Left lobe of liver (tissue), 2 donors: ENCODE results near the gene SPPL2B. TPM values are rescaled to one million over a fixed set of nuclear protein-coding genes. Genes with fewer than 3 reads are reported as not detected.
A peak's percentile ranks its signal among the peaks of the same experiment; 100 is the strongest.
"Not testable (repeated sequence)": the region's sequence is repeated elsewhere in the genome, so short reads cannot be mapped to it uniquely, and the experiment has no call there.

Experiments used
- ATAC-seq: fragments of 200-7000 bp; cut with Tn5 transposase; one replicate; pipeline ENCODE4 v1.9.1; 2020; ENCODE audit warnings: mild to moderate bottlenecking, moderate library complexity
- DNase-seq: peaks from one replicate; pipeline ENCODE4 v3.0.0-alpha.2; 2020; ENCODE audit warnings: low spot score
- total RNA-seq: library from RNA; stranded (reverse); gene quantifications from one replicate; pipeline ENCODE4 v1.2.1, GENCODE V29; 2021
- donor health status: DM: no; HTN: no; CAD: no; lungs with moderate emphysema.
- donor health status: DM: no; HTN: yes; CAD: no.

The SPPL2B gene
- total RNA-seq, 1 donor from 2014 or later: 45.0 TPM

DNA sequence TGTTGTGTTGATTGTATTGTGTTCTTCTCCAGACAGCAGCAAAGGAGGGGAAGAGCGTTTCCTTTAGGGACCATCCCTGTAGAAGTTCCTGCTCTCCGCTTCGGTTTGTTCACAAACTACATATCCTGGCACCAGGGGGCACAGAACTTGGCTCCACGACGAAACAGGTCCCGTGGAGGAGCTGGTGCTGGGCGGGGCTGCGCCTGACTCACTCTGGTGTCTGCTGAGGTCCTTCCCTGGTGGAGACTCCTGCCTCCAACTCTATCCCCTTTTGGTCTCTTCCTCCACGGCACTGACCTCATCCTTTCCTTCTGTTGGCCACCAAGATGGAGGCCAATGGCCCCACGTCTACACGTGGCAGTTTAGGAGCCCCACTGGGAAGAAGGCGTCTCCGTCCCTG is 46.3 kb downstream of the SPPL2B start:
- ATAC-seq (no peak), DNase-seq (no peak)

DNA sequence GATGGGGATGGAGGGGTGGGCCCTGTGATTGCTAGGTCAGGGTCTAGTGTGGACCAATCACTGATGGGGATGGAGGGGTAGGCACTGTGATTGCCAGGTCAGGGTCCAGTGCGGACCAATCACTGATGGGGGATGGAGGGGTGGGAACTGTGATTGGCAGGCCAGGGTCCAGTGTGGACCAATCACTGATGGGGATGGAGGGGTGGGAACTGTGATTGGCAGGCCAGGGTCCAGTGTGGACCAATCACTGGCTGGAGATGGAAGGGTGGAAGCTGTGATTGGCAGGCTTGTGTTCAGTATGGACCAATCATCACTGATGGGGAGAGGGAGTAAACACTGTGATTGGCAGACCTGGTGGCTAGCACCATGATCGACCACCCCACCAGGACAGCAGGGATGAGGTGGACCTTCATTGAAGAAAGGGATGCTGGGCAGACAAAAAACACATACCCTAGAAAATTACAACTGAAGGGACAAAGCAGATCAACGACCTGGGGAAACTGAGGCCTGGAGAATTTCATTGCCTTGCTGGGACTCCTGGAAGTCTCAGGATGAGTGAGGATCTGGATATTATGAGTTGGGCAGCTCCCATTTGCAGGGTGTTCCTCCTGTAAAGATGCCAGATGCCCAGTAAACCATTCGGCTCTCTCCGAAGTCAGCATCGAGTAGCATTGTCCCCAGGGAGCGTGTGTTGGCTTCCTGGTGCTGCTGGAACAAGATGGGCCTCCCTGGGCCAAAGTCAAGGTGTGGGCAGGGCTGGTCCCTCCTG is 47.1 kb downstream of the SPPL2B start:
- ATAC-seq: no peak
- DNase-seq: no peak

GRCh38 chr19:2376784-2377519 is 48.5 kb downstream of the SPPL2B start:
- DNase-seq (no peak), ATAC-seq (no peak)

DNA sequence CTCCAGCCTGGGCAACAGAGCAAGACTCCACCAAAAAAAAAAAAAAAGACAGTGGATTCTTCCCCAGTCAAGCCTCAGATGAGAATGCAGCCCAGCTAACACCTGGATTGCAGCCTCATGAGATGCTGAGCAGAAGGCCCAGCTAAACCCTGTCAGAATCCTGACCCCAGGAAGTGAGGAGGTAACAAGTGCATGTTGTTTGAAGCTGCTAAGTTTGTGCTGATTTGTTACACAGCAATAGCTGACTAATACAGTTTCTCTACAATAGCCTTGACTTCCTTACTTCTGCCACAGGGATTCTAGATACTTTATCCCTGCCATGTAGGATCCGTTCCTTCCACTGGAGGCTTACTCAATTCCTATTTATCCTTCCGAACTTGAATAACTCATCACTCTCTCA is 52.1 kb downstream of the SPPL2B start:
- ATAC-seq: no peak
- no peak for DNase-seq

DNA sequence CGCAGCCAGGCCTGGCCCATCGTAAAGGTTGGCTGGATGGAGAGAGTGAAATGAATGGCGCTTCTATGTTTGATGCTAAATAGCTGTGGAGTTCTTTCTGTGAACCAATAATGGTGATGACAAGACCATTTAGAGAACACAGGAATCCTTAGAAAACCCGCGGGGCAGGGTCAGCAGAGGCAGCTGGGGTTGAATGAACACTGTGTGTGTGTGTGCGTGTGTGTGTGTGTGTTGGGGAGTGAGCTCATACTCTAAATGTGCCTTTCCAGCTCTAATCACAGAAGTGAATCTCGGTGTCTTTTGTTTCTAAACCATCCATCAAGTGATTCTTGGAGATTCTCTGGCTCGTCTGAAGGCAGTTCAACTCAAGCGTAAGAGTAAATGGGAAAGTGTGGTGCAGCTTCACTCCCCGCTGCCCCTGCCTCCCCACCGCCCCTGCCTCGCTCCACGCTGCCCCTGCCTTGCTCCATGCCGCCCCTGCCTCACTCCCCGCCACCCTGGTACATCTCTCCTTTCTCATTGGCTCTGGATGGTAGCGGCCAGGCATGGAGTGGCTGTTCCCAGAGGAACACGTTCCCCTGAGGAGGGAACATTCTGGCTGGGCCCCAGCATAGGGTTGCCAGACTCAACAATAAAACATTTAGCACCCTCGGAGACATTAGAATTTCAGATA is 52.8 kb downstream of the SPPL2B start:
- no peak for ATAC-seq
- no peak for DNase-seq

- DNase-seq (no peak), ATAC-seq (no peak)
Measured at GRCh38 chr19:2382530-2383222, 54.2 kb downstream of the SPPL2B start.

- peak; percentile 59 for DNase-seq
Measured at GRCh38 chr19:2385053-2385721, 56.7 kb downstream of the SPPL2B start.

GRCh38 chr19:2387367-2388288 is 59.1 kb downstream of the SPPL2B start:
- no peak for DNase-seq
- ATAC-seq: no peak

More at GRCh38 chr19:2385053-2385721, 56.7 kb downstream of the SPPL2B start:
- peak; percentile 96 for ATAC-seq

- DNase-seq (no peak), ATAC-seq (no peak)
Measured at GRCh38 chr19:2389594-2389993, 61.1 kb downstream of the SPPL2B start.

DNA sequence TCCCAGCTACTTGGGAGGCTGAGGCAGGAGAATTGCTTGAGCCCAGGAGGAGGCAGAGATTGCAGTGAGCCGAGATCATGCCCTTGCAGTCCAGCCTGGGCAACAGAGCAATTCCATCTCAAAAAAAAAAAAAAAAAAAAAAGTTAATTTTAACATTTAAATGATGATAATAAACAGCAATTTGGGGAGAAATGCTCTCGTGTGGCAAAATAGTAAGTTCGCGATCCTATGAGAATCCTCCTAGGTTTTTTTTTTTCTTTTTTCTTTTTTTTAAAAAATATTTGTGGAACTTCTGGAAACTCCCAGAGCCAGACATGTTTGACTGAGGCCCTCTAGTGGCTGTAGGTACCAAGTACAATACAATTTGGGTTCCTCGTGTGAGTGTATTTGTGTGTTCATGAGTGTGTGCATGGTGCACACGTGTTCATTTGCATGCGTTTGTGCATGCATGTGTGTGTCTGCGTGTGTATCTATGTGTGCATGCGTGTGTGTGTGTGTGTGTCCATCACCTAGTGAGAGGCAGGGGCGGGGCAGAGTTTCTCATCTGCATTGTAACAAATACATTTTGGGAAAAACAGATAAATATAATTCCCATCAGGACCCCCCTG is 62.7 kb downstream of the SPPL2B start:
- ATAC-seq: peak; percentile 47
- no peak for DNase-seq

- no peak for DNase-seq
- no peak for ATAC-seq
Measured at GRCh38 chr19:2392366-2392765, 63.9 kb downstream of the SPPL2B start.

- not testable (repeated sequence) for DNase-seq, ATAC-seq
Measured at GRCh38 chr19:2392899-2393298, 64.4 kb downstream of the SPPL2B start.

- DNase-seq (no peak), ATAC-seq (no peak)
Measured at GRCh38 chr19:2394054-2394441, 65.6 kb downstream of the SPPL2B start.

DNA sequence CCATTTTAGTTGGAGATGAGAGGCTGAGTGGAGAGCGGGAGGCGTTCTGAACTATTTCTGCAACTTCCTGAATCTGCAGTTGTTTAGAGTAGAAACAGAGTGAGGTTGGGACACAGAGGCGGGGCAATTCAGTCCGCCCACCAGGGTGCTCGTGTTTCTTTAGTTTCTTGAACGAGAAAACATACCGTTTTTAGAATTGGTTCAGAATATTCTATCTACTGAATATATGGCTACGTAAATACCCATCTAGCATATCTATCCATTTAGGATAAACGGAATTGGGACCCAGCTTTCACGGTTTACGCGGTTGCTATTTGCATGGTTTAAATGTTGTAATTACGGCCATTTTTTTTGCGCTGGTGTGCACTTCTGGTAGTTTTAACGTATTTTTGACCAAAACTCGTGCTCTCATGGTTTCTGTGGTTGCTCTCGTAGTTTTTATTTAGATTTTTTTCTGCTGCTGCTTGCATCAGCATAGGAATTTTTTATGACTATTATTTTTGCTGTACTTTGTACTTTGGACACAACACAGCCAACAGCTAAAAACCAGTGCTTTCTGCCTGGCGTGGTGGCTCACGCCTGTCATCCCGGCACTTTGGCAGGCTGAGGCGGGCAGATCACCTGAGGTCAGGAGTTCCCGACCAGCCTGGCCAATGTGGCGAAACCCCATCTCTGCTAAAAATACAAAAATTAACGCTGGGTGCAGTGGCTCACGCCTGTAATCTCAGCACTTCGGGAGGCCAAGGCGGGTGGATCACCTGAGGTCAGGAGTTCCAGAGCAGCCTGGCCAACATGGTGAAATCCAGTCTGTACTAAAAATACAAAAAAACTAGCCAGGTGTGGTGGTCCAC is 66.2 kb downstream of the SPPL2B start:
- ATAC-seq: peak; percentile 67

GRCh38 chr19:2395293-2395829 is 66.9 kb downstream of the SPPL2B start:
- not testable (repeated sequence) for DNase-seq
- peak; percentile 6 for ATAC-seq

More for the DNA sequence above, 66.2 kb downstream of the SPPL2B start:
- DNase-seq: peak; percentile 89

- ATAC-seq, DNase-seq: not testable (repeated sequence)
Measured at GRCh38 chr19:2397173-2397572, 68.7 kb downstream of the SPPL2B start.

DNA sequence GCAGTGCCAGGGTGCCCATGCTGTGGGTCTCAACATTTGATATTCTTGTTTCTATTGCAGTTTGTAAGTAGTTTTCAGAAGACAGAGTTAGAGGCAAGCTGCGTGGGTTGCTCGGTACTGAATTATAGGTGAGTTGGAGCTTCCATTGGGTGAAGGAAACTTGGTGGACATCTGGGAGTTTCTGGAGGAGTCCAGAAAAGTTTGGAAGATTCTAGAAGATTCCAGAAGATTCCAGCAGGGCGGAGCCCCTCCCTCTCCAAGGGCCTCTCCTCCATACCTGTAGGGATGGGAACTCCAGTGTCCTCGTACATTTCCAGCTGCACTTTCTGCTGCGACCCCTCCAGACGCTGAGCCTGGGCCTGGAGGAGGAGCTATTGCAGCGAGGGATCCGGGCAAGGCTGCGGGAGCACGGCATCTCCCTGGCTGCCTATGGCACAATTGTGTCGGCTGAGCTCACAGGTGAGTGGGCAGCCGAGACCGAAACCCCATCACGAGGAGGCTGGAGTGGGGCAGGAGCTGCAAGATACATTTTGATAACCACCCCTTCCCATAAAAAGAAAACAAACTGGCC is 70.3 kb downstream of the SPPL2B start:
- DNase-seq (no peak), ATAC-seq (no peak)
